Left renal pelvis (tissue), 4 donors: ENCODE results near the gene CACNA1G. TPM values are rescaled to one million over a fixed set of nuclear protein-coding genes. Genes with fewer than 3 reads are reported as not detected.

Experiments used
- DNase-seq, 4 donors: peaks; one replicate each; pipeline ENCODE4 v3.0.0-alpha.2; 2013; ENCODE audit warnings: low read depth in 4 of 4, low spot score in 3 of 4
- polyA plus RNA-seq, 4 donors: library from polyadenylated mRNA; unstranded; fragments of 120-200 nt; gene quantifications; one replicate each; pipeline ENCODE4 v1.2.1, GENCODE V29; 2013; ENCODE audit not compliant: insufficient read length in 4 of 4

The CACNA1G gene
- polyA plus RNA-seq, 4 donors: 6.3 to 13.8 (median 7.4) TPM

DNA sequence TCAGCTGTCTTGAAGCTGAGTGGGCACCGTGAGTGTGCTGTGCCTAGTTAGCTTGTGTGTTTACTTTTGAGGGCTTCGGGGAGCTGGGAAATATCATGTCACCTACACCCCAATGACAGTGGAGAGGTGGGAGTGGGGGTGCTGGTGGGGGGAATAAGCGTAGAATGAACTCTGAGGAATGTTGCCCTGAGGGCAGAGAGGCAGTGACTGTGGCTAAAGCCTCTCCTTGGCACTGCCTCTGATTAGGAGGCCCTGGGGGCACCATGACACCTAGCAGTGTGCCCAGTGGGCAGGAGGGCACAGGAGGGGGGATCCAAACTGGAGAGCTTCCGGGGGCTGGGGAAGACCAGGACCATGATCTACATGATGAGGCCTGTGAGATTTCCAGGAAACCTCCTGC, 24.8 kb downstream of the CACNA1G start:
- DNase-seq: no peak

DNA sequence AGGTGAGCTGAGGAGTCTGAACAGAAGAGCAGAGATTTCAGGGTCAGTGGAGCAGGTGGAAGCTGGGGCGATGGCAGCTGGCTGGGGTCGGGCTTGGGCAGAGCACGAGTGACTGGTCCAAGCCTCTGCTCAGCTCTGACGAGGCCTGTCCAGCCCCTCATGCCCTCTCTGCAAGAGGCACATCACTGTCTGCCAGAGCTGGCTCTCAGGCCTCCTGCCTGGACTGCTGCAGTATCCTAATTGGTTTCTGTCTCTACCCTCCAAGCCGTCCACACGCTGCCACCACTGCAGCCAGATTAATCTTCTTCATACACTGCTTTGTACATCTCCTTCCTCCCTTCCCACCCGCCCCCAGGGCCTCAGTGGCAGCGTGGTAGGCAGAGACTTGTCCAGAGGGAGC, 25.4 kb downstream of the CACNA1G start:
- no peak for DNase-seq

DNA sequence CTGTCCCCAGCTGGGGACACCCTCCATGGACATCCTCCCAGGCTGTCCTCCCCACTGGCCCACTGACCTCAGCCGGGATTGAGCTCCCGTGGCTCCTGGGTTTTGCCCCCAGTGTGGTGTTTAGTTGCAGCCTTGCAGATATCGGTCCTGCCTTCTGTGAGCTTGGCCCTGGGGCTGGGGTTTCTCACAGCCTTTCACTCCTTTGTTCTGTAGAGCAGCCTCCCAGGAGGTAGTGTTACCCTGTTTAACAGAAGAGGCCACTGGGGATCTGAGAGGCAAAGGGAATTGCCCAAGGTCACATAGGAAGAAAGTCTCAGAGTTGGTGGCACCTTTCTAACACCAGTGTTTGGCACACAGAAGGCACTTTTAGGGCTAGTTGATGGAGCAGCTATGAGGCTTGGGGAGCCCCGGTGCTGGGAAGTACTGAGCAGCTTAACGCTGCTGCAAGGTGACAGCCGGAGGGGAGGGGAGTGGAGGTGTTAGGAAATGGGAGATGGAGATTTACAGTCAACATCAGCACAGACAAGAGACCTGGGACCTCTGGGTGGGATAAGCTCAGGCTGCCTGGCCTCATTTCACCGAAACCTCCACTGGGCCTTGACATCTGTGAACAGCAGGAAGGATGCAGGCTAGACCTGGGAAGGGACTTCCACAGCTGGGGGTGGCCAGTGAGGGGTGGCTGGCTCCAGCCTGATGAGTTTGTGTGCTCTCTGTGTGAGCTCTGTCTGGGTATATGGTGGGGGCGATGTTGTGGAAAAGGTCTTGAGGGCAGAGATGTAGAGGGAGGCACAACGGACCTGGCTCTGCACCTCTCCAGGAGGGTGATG, 26.1 kb downstream of the CACNA1G start:
- DNase-seq: no peak

DNA sequence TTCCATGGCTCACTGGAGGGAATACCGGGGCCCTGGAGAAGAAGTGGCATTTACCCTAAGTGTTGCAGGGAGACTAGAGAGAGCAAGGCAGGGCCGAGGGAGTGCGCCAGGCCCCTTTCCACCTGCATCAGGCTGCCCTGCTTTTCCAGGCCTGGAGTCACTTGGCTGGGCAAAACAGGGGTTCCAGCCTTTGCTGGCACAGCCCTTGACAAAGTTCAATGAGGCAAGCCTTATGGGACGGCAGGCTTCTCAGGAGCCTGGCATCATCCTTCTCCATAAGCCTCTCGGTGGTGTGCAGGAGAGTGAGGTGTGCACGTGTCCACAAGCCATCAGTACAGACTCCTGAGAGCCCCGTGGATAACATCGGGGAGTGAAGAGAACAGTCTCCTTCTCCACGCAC, 27.1 kb downstream of the CACNA1G start:
- no peak for DNase-seq

DNA sequence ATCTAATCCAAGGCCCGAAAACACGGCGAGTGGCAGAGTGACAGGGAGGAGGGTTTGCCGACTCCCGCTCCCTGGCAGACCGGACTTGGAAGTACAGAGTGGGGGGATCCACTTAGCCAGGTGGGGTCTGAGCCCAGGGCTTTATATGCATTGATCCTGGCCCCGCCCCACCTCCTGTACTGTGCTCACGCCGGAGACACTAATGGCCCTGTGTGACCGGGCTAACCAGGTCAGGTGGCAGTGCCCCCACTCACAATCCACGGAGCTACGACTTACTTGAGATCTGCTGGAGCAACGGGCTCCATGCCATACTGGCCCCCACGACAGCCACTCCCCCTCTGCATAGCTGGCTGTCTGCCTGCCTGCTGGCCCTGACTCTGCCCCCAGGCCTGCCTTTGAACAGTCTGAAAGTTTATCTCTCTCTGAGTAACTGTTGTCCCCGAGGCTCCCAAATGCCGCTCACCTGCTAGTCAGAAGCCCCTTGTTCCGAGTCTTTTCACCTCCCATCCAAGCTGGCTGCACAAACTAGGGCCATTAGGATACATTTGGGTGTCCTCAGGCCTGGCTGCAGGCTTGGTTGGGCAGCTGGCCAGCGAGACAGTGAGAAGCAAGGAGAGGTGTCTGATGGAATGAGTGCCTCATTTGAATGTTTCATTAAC, 28.0 kb downstream of the CACNA1G start:
- DNase-seq: no peak

DNA sequence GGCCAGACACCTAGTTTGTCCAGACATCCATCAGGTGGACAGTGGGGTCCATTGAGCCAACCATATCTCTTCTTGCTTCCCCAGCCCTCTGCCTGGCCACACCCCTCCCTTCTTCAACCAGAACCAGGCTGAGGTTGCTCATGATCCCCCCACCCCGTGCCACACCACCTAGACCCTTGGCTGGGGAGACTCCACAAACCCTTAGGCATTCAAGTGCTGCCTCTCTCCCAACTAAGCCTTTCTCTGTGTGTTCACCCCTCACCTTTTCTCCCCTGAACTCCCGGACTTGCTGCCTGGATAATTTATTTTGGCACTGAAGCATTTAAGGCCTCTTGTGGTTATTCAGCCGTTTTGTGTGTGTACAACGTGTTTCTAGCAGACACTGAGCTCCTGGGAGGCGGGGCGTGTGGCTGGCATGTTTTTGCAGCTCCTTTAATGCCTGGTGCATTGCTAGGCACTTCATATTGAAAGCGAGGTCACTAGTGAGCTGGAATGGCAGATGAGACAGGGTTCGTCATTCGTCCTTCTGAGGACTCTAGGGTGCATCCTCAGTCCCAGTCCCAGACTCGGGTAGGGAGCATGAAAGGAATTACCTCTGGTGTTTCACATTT, 28.7 kb downstream of the CACNA1G start:
- DNase-seq: no peak

DNA sequence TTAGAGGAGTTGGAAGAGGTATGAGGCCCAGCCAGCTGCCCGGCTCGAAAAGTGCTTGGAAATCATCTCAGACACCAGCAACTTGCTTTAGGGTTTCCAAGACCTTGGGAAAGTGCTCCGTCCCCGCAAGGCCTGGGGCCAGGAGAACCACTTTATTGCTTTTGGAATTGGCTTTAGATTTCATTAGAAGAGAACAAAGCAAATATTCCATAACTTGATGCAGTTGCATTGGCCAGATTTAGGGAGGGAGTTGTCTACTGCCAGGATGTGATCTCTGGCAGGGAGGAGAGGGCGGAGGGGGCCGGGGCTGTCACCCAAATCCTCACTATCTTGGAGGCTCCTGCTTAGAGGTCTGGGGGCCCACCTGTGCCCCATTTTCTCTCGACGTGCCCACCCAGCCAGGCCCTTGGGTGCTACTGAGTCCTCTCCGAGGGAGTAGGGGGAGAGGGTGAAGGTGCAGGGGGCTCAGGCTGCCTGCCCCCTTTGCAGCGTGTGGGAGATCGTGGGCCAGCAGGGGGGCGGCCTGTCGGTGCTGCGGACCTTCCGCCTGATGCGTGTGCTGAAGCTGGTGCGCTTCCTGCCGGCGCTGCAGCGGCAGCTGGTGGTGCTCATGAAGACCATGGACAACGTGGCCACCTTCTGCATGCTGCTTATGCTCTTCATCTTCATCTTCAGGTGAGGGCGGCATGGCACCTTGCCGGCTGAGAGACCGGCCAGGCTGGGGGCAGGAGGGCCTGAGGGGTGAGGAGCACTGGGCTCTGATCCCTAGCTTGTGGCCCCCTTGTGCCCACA, 30.6 kb downstream of the CACNA1G start:
- DNase-seq: no peak

DNA sequence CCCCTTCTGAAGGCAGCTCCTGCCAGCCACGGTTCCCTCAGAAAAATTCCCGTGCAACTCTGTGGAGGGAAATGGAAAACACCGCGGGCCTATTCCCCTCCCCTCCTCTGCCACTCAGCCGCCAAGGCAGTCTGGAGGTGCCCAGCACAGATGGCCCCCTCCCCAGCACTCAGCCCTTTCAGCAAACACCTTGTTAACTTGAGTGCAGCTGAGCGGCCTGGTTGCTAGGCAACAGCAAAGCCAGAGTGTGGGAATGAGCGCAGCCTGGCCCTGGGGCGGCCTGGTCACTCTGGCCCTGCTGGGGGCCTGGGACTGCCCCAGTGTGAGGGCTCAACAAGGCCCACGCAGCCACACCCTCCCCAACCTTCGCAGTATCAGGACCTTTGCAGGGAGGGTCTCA, 32.8 kb downstream of the CACNA1G start:
- peak in 2 of 4 donors; percentile 48 to 63 for DNase-seq

DNA sequence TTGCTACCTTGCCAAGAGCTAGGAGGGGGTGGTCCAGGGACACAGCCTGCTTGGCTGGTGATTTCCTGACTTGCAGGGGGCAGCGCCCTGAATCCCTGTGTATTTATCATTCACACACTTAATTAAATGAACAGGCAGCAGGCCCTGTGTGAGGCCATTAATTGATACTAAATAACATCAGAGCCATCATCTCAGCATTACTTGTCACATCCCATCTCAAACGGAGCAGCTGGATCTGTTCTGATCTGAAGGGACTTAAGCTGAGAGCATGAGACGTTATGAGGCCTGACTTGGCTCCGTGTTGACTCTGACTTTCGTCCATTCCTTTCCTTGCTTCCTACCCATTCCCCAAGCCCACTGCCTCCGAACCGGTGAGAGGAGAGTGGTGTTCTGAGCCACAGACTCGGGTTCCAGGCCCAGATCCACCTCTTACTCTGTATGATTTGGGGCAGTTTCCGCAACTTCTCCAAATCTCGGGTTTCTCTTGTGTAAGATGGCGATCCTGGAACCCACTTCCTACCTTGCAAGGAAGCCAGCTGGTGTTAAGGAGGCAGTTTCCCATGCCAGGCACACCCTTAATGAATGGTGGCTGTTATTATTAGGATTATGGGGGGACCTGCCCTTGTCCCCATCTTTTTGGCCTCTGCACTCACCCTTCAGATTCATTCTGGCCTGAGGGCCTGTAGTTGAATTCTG, 33.8 kb downstream of the CACNA1G start:
- DNase-seq: no peak

DNA sequence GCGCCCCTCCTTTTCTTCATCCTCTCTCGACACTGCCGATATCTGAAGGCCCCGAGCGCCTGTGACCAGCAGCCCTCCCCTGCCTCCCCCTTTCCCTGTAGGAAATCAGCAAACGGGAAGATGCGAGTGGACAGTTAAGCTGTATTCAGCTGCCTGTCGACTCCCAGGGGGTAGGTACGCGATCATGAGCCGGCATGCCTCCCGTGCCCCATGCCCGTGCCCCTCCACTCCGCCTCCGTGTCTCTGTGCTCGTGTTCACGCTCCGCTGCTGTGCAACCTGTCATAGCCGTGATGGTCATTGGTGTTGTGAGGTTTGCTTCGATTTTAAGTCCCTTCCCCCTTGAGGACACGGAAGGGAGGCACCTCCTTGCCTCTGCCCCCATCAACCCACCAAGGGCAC, 34.4 kb downstream of the CACNA1G start:
- DNase-seq: no peak

DNA sequence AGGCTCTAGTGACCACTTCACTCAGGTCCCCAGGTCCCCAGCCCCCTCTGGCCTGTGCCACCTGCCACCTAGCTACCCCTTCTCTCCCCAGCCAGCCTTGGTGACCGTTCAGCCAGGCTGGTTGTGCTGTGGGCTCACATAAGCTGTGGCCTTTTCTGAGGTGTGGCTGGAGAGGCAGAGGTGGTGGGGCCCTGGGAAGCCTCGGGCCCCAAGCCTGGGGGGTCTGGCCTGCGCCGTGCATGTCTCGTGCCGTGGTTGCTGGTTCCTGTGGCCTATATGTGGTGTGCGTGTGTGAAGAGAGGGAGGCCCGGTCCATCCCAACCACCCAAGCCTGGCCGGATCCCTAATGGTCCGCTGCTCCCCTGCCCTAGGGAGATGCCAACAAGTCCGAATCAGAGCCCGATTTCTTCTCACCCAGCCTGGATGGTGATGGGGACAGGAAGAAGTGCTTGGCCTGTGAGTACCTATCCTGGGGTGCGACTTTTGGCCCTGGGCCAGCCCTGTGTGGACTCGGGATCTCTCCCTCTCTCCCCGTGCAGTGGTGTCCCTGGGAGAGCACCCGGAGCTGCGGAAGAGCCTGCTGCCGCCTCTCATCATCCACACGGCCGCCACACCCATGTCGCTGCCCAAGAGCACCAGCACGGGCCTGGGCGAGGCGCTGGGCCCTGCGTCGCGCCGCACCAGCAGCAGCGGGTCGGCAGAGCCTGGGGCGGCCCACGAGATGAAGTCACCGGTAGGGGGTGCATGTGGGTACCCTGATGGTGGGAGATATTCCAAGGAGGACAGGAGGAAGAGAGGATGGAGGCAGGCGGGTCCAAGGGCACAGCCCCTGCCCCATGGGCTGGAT, 35.9 kb downstream of the CACNA1G start:
- DNase-seq: no peak

DNA sequence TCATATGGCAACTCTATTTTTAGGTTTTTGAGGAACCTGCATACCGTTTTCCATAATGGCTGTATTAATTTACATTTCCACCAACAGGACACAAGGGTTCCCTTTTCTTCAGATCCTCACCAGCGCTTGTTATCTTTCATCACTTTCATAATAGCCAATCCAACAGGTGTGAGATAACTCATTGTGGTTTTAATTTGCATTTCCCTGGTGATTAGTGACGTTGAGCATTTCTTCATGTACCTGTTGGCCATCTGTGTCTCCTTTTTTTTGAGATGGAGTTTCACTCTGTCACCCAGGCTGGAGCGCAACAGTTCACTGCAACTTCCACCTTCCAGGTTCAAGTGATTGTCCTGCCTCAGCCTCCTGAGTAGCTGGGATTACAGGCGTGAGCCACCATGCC, 38.0 kb downstream of the CACNA1G start:
- no peak for DNase-seq

DNA sequence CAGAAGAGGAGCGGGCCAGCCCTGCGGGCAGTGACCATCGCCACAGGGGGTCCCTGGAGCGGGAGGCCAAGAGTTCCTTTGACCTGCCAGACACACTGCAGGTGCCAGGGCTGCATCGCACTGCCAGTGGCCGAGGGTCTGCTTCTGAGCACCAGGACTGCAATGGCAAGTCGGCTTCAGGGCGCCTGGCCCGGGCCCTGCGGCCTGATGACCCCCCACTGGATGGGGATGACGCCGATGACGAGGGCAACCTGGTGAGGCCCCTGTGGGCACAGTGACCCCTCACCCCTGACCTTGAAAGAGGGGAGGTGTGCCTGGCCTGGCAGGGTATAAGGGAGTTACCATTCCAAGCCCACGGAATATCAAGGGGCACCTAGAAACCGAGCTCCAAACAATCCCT, 39.1 kb downstream of the CACNA1G start:
- no peak for DNase-seq

DNA sequence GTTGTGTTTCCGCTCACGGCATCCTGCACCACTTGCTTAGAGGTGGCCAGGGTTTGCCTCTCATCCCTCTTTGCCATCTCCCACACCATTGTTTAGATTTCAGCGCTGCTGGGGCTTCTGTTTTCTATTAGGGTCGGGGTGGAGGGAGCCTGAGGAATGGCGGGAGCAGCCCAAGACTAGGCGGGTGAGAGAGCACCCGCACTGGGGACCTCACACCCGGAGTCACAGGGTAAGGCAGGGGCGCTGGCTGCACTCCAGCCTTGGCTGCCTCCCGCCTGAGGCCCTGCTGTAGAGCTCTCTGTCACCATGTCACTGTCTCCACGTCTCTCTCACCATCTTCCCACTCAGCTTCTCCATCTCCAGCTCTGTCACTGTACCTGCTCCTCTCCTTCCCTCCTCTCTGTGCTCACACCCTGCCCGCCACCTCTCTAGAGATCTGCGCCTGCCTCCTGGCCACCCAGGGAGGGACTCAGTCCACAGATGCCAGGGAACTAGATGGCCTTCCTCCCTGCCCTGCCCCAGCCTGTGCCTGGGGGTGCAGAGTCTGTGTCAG, 41.4 kb downstream of the CACNA1G start:
- no peak for DNase-seq

DNA sequence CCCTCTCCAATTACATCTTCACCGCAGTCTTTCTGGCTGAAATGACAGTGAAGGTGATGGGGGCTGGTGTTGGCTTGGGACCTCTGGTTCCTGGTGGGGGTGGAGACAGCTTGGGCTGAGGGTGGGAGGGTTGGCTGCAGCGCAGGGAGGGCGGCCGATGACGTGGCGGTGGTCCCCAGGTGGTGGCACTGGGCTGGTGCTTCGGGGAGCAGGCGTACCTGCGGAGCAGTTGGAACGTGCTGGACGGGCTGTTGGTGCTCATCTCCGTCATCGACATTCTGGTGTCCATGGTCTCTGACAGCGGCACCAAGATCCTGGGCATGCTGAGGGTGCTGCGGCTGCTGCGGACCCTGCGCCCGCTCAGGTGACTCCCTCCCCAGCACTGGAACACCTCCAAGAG, 42.3 kb downstream of the CACNA1G start:
- no peak for DNase-seq

DNA sequence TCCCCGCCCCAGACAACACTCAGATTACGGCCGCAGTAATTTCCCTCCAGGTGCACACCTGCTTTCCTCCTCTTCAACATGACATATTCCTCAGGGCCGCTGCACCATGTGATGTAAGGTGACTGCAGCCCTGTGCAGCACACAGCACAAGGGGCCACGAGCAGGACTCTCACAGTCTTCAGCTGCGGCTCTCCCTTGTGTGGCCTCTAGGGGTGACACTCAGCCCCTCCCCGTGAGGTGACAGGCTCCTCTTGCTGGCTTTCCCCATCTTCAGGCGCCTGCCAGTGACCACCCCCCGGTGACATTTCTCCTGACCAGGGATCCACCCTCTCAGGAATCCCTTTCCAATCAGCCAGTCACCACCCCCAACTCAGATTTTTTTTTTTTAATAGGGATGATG, 42.8 kb downstream of the CACNA1G start:
- DNase-seq: no peak

DNA sequence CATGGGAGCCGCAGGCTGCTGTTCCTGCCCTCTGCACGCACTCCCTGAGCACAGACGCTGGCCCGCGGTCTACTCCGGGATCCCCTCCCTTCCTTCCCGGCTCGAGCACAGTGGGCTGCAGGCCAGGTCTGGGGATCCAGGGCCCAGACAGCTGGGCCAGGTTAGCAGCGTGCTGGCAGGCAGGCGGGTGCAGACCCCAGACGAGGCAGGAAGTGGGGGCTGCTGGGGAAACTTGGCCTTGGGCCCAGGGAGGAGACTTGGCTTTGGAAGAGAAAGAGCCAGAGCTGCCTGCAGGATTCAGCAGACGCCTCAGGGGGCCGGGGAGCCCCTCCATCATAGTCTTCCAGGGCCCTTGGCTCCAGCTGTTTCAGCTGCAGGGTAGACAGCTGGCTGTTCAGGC, 44.0 kb downstream of the CACNA1G start:
- peak in 3 of 4 donors; percentile 69 to 72 (median 71) for DNase-seq

DNA sequence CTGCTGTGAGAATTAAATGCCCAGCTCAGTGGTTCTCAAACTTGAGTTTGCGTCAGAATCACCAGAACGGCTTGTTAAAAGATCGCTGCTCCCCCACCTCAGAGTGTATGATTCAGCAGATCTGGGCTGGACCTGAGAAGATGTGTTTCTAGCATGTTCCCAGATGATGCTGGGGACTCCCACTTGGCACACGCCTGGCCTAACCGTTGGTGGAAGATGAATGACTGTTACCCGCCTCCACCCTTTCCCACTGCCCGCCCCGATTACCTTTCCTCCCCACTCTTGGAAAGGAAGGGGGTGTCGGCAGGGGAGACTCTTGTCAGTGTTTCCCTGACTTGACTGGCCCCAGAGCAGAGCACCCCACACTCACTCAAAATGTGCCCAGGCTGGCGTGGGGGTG, 44.9 kb downstream of the CACNA1G start:
- DNase-seq: no peak

DNA sequence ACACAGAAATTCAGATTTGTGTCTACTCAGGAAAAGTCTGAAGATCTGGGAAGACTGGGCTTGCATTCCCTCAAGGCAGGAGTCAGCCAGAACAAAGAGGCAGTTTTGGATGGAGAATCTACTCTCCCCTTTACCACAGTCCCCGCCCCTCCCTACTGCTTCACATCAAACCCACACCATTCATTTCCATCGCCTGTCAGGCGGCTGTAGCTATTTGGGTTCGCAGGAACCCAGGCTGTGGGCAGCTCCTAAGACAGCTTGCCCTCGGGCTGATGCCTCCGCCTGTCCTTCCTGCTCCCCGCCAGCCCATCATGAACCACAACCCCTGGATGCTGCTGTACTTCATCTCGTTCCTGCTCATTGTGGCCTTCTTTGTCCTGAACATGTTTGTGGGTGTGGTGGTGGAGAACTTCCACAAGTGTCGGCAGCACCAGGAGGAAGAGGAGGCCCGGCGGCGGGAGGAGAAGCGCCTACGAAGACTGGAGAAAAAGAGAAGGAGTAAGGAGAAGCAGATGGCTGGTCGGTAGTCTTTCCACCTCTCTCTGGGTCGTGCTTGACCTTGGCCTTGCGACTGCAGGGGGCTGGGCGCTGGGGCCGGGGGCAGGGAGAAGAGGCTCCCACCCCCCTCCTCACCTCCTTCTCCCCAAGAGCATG, 47.1 kb downstream of the CACNA1G start:
- DNase-seq: no peak
